ENCODE measurements around the gene CFAP157. TPM values are rescaled to one million over a fixed set of nuclear protein-coding genes. Genes with fewer than 3 reads are reported as not detected.
A peak's percentile ranks its signal among the peaks of the same experiment; 100 is the strongest.

CFAP157 gene
- total RNA-seq, 1 donor, result not detected

- Histone ChIP-seq H3K4me1 (ENCODE audit: insufficient read depth, low read length) (peaks cover 4% of the 10 kb centered on the region), H3K9me3 (ENCODE audit: low read depth, low read length) (no peaks in the 10 kb centered on the region), H3K4me3 (ENCODE audit: low read length) (no peak overlapping the region), H3K27me3 (ENCODE audit: insufficient read depth, low read length) (no peaks in the 10 kb centered on the region)
Measured at GRCh38 chr9:127703289-127703946, 3.4 kb upstream of the CFAP157 start.

DNA sequence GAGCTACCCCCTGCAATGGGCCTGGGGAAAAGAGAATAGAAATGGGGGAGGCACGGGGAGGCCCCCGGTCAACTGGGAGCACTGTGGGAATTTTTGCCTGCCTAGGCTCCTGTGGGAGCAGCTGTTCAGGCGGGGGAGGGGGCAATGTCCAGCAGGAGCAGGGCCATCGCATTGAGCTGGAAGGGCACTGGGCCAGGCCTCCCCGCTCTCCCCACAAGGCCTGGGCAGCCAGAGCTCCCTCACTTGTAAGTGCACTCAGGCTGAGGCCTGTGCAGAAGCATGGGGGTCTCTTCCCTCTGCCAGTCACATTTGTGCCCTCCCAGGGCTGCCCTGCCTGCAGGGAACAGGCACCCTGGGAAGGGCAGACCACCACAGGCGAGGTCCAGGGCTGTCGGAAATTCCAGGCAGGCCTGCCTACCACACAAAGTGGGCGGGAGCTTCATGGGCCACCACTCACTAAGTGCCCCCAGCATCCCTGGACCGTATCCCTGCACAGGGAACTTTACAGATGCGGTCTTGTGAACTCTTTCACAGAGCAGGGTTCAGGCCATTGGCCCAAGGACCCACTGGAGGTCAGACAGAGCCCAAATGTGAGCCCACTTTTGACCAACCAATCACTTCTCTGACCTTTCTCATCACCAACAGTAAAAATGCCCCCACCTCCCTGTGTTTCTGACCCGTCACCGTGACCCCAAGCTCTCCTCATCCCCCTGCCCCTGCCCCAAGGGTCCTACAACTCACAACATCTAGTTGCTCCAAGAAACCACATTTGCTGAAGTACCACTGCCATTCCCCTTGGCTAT, 1.0 kb upstream of the CFAP157 start:
- H3K9me3 ChIP-seq (ENCODE audit: low read depth, low read length), result no peaks in the 10 kb centered on the region
- no peaks in the 10 kb centered on the region for H3K4me1 ChIP-seq (ENCODE audit: insufficient read depth, low read length)
- no peaks in the 10 kb centered on the region for H3K27me3 ChIP-seq (ENCODE audit: insufficient read depth, low read length)
- H3K4me3 ChIP-seq (ENCODE audit: low read length), result no peak overlapping the region

- H3K4me3 ChIP-seq (ENCODE audit: low read length), result no peak overlapping the region
- no peaks in the 10 kb centered on the region for H3K27me3 ChIP-seq (ENCODE audit: insufficient read depth, low read length)
- peaks cover 7% of the 10 kb centered on the region for H3K4me1 ChIP-seq (ENCODE audit: insufficient read depth, low read length)
- H3K9me3 ChIP-seq (ENCODE audit: low read depth, low read length), result no peaks in the 10 kb centered on the region
Measured at GRCh38 chr9:127707766-127708165, 978 bp downstream of the CFAP157 start.

- no peak overlapping the region for H3K4me3 ChIP-seq (ENCODE audit: low read length)
- H3K4me1 ChIP-seq (ENCODE audit: insufficient read depth, low read length), result peaks cover 8% of the 10 kb centered on the region
- H3K27me3 ChIP-seq (ENCODE audit: insufficient read depth, low read length), result no peaks in the 10 kb centered on the region
- no peaks in the 10 kb centered on the region for H3K9me3 ChIP-seq (ENCODE audit: low read depth, low read length)
Measured at GRCh38 chr9:127708952-127709587, 2.3 kb downstream of the CFAP157 start.

- H3K4me1 ChIP-seq (ENCODE audit: insufficient read depth, low read length), result peaks cover 14% of the 10 kb centered on the region
- H3K27me3 ChIP-seq (ENCODE audit: insufficient read depth, low read length), result no peaks in the 10 kb centered on the region
- no peaks in the 10 kb centered on the region for H3K9me3 ChIP-seq (ENCODE audit: low read depth, low read length)
- no peak overlapping the region for H3K4me3 ChIP-seq (ENCODE audit: low read length)
Measured at GRCh38 chr9:127710204-127710783, 3.5 kb downstream of the CFAP157 start.

GRCh38 chr9:127711226-127711701, 4.5 kb downstream of the CFAP157 start:
- no peaks in the 10 kb centered on the region for H3K9me3 ChIP-seq (ENCODE audit: low read depth, low read length)

GRCh38 chr9:127711831-127712274, 5.1 kb downstream of the CFAP157 start:
- peaks cover 20% of the 10 kb centered on the region for H3K4me1 ChIP-seq (ENCODE audit: insufficient read depth, low read length)
- no peaks in the 10 kb centered on the region for H3K27me3 ChIP-seq (ENCODE audit: insufficient read depth, low read length)
- H3K4me3 ChIP-seq (ENCODE audit: low read length), result no peak overlapping the region
- H3K9me3 ChIP-seq (ENCODE audit: low read depth, low read length), result no peaks in the 10 kb centered on the region

More at GRCh38 chr9:127711226-127711701, 4.5 kb downstream of the CFAP157 start:
- H3K4me3 ChIP-seq (ENCODE audit: low read length), result no peak overlapping the region
- no peaks in the 10 kb centered on the region for H3K27me3 ChIP-seq (ENCODE audit: insufficient read depth, low read length)
- peaks cover 18% of the 10 kb centered on the region for H3K4me1 ChIP-seq (ENCODE audit: insufficient read depth, low read length)

DNA sequence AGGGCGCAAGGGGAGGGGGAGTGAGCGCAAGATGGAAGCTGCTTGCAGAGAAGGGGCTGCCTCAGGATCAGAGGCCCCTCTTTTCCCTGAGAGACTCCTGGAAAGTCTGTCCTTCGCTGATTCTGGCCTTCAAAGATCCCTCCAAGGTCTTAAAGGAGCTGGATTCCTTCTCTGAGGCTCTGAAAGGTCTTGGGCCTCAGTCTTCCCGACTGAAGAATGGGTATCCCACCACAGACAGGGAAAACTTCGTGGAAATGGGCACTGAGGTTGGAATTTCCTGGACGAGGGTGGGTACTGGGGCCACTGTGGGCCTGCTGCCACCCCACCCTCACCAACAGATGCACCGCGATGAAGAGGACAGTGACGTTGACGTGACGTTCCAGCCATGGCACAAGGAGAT, 5.6 kb downstream of the CFAP157 start:
- H3K9me3 ChIP-seq (ENCODE audit: low read depth, low read length), result no peaks in the 10 kb centered on the region

DNA sequence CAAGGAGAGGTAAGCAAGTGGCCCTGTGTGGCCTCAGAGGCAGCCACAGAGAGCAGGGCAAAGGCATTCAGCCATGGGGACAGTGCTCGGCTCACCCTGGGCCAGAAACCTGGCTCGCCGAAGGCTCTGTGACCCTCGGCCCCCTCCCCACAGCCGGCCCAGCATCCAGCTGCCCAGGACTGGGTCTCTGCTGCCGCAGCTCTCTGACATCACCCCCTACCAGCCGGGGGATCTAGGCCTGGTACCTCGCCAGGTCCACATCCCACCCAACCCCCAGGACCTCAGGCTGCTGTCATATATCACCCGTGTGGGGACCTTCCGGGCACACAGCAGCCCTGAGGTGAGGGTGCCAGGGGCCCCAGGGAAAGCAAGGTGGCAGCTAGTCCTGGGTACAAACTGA, 6.1 kb downstream of the CFAP157 start:
- H3K4me3 ChIP-seq (ENCODE audit: low read length), result no peak overlapping the region
- H3K27me3 ChIP-seq (ENCODE audit: insufficient read depth, low read length), result no peaks in the 10 kb centered on the region
- H3K9me3 ChIP-seq (ENCODE audit: low read depth, low read length), result no peaks in the 10 kb centered on the region
- peaks cover 20% of the 10 kb centered on the region for H3K4me1 ChIP-seq (ENCODE audit: insufficient read depth, low read length)

More for the DNA sequence above, 5.6 kb downstream of the CFAP157 start:
- no peaks in the 10 kb centered on the region for H3K27me3 ChIP-seq (ENCODE audit: insufficient read depth, low read length)
- peaks cover 20% of the 10 kb centered on the region for H3K4me1 ChIP-seq (ENCODE audit: insufficient read depth, low read length)
- H3K4me3 ChIP-seq (ENCODE audit: low read length), result no peak overlapping the region

GRCh38 chr9:127714020-127714750, 7.4 kb downstream of the CFAP157 start:
- no peak overlapping the region for H3K4me3 ChIP-seq (ENCODE audit: low read length)
- peaks cover 27% of the 10 kb centered on the region for H3K4me1 ChIP-seq (ENCODE audit: insufficient read depth, low read length)
- H3K9me3 ChIP-seq (ENCODE audit: low read depth, low read length), result no peaks in the 10 kb centered on the region

DNA sequence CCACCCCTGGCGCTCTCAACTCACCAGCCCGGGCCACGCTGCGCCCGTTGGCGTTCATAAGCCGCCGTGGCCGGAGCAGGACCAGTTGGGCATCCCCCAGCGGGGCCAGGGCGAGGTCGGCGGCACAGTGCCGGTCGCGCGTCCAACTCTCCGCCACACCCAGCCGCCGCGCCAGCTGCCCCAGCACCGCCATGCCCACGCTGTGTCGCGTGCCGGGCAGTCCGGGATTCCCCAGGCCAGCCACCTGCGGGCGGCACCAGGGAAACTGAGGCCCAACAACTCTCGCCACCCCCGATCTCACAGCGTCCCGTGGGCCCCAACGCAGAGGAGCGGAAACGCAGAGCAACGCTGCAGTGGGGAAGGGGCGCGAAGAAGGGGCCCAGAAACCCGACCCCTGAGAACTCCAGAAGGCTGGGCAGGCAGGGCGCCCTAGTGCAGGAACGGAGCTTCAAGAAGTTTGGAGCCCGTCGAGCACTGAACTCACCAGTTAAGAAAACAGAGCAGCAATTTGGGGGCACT, 8.2 kb downstream of the CFAP157 start:
- Histone ChIP-seq H3K4me1 (ENCODE audit: insufficient read depth, low read length) (peaks cover 35% of the 10 kb centered on the region), H3K9me3 (ENCODE audit: low read depth, low read length) (no peaks in the 10 kb centered on the region), H3K4me3 (ENCODE audit: low read length) (peak overlapping the region; percentile 61), H3K27me3 (ENCODE audit: insufficient read depth, low read length) (no peaks in the 10 kb centered on the region)

More at GRCh38 chr9:127714020-127714750, 7.4 kb downstream of the CFAP157 start:
- H3K27me3 ChIP-seq (ENCODE audit: insufficient read depth, low read length), result no peaks in the 10 kb centered on the region

DNA sequence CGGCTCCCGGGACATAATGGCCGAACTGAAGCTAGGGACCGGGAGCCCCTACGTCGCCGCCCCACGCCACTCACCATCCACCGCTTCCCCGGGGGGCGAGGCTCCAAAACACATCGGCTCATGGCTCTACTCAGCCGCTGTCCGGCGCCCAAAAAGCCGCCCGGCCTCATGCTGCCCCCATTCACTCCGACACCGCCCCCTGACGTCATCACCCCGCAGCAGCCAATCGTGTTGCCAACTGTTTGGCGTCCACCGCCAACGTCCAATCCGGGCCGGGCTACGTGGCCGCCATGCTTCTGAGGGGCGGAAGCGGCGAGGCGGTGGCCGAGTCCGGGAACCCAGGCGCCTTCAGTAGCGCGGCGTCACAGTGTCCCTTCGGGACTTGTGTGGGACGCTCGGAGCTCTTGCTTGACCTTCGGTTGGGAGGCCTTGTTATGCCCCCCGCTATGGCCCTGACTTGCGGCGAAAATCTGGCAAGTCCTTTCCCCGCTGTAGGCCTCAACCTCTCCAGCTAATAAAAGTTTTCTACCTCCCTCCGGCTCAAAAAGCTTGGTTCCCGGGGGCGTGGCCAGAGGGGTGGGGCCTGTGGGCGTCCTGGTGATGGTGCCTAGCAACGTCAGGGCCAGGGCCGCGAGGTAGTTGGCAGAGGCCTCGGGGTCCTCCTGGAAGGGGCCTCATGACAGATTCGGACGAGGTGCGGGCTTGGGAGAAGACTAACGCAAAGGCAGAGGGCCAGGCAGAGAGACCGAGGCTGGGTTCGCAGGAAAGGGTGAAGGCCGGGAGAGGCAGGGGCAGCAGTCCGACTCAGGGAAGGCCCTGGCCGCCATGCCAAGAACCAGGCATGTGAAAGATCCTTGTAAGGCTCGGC, 8.9 kb downstream of the CFAP157 start, which contains the start of the genes PTRH1 and TTC16:
Gene PTRH1 (minus strand): TSS at position 194 of the 868 bp plus-strand sequence. CDS start 24 bp downstream, at position 170.
Gene TTC16 (plus strand): TSS at position 610 of the 868 bp plus-strand sequence. CDS start 67 bp downstream, at position 677.
- peaks cover 41% of the 10 kb centered on the region for H3K4me1 ChIP-seq (ENCODE audit: insufficient read depth, low read length)
- no peaks in the 10 kb centered on the region for H3K27me3 ChIP-seq (ENCODE audit: insufficient read depth, low read length)
- peak within 1 kb of the TSS; percentile 61 for H3K4me3 ChIP-seq (ENCODE audit: low read length)
- no peaks in the 10 kb centered on the region for H3K9me3 ChIP-seq (ENCODE audit: low read depth, low read length)

DNA sequence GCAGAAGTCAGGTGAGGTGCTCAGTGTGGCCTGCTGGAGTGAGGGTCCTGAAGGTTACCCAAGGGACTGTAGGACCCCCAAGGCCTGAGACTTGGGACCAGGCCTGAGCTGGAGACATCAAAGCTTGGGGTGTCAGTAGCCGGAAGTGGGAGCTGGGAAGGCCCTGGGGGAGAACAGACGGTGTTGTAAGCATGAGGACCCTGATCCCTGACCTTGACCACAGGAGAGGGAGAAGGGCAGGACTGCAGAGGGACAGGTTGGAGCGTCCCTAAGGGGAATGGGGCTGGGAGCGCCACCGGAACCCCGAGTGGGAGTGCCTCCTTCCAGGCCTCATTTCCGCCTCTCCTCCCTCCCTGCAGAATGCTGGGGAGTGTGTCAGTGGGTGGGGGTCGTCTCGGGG, 9.6 kb downstream of the CFAP157 start:
- Histone ChIP-seq H3K27me3 (ENCODE audit: insufficient read depth, low read length) (no peaks in the 10 kb centered on the region), H3K4me1 (ENCODE audit: insufficient read depth, low read length) (peaks cover 36% of the 10 kb centered on the region), H3K9me3 (ENCODE audit: low read depth, low read length) (no peaks in the 10 kb centered on the region), H3K4me3 (ENCODE audit: low read length) (no peak overlapping the region)
